Activated naive CD8-positive, alpha-beta T cell (primary cell): Measurements from ENCODE around the gene RNF126.
"Not testable (repeated sequence)": the region's sequence is repeated elsewhere in the genome, so short reads cannot be mapped to it uniquely, and the experiment has no call there.

Source experiments
- H3K27ac Mint-ChIP-seq: one replicate; pipeline ENCODE4 v1.8.0; 2021; ENCODE audit warnings: mixed read lengths
- H3K27me3 Mint-ChIP-seq: one replicate; pipeline ENCODE4 v1.8.0; 2021; ENCODE audit warnings: mixed read lengths
- H3K36me3 Mint-ChIP-seq: one replicate; pipeline ENCODE4 v1.8.0; 2021; ENCODE audit warnings: mixed read lengths
- H3K4me1 Mint-ChIP-seq: one replicate; pipeline ENCODE4 v1.8.0; 2021; ENCODE audit warnings: low read depth, mixed read lengths
- H3K4me3 Mint-ChIP-seq: one replicate; pipeline ENCODE4 v1.8.0; 2021; ENCODE audit warnings: mild to moderate bottlenecking, mixed read lengths
- H3K9me3 Mint-ChIP-seq: one replicate; pipeline ENCODE4 v1.8.0; 2021; ENCODE audit warnings: low read depth, mixed read lengths

Gene RNF126

DNA sequence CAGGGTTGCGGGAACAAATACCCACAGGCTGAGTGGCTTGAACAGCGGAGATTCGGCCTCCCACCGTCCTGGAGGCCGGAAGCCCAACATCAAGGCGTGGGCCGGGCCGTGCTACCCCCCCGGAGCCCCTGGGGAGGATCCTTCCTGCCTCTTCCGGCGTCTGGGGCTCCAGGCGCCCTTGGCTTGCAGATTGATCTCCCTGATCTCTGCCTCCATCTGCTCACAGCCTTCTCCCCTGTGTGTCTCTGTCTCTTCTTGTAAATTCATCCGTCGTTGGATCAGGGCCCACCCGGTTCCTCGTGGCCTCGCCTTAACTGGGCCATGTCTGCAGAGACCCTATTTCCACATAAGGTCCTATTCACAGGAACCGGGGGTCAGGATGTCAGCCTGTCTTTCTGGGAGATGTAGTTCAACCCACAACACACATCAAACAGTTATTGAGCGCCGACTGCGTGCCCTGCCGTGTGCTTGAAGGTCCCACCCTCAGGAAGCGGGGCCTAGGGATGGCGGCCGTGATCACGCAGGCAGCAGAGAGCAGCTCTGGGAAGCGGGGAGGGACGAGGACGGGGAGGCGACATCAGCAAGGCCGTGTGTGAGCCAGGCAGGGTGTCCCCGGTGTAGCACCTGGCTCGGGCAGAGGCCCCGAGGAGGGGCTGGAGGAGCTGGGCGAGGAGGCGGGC is 52.1 kb downstream of the RNF126 start:
- H3K27ac Mint-ChIP-seq = peak overlapping the region; percentile 94
- H3K9me3 Mint-ChIP-seq = no peaks in the 10 kb centered on the region
- no peaks in the 10 kb centered on the region for H3K27me3 Mint-ChIP-seq
- H3K36me3 Mint-ChIP-seq = peaks cover 2% of the 10 kb centered on the region
- H3K4me3 Mint-ChIP-seq = peak overlapping the region; percentile 95
- peaks cover 17% of the 10 kb centered on the region for H3K4me1 Mint-ChIP-seq

DNA sequence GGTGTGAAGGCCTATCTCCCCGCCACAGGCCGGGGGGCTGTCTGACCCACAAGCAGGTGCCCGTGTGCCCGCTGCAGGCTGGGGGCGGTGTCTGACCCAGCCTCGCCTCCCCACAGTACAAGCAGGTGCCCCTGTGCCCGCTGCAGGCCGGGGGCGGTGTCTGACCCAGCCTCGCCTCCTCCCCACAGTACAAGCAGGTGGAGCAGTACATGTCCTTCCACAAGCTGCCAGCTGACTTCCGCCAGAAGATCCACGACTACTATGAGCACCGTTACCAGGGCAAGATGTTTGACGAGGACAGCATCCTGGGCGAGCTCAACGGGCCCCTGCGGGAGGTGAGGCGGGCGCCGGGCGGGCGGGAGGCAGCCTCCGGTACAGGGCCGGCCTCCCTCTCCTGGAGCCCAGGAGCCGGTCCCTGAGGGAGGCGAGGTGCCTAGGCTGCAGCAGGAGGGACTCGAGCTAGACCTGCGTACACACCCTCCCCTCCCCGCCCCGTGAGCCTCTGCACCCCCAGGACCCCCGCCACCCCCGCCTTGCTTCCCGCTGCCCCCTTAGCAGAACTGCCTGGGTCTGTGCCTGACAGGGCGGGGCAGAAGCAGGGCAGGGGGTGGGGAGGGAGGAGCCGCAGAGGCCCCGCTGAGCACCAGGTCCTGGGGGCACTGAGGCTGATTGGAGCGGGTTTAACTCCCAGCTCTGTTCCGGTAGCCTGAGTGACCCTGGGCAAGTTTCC is 52.8 kb downstream of the RNF126 start:
- Mint-ChIP-seq H3K9me3 (no peaks in the 10 kb centered on the region), H3K36me3 (no peaks in the 10 kb centered on the region), H3K4me1 (peaks cover 13% of the 10 kb centered on the region), H3K27me3 (no peaks in the 10 kb centered on the region), H3K4me3 (peak overlapping the region; percentile 95), H3K27ac (peak overlapping the region; percentile 94)

DNA sequence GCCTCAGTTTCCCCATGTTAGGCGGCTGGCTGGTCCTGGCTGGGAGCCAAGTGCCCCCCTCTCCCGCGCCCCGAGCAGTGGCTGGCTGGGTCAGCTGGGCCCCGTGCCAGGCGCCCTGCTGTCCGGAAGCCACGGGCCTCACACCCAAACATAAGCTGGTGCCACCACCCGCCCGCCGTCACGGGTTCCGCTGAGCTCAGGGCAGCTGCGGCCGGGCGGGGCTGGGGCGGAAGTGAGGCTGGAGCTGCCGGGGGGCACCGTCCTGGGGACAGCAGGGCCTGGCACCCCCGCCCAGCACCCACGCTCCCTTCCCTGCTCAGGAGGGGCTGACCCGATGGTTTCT is 54.0 kb downstream of the RNF126 start:
- Mint-ChIP-seq H3K9me3 (no peaks in the 10 kb centered on the region), H3K36me3 (no peaks in the 10 kb centered on the region), H3K27ac (no peak overlapping the region), H3K27me3 (no peaks in the 10 kb centered on the region), H3K4me1 (peaks cover 13% of the 10 kb centered on the region), H3K4me3 (no peak overlapping the region)

DNA sequence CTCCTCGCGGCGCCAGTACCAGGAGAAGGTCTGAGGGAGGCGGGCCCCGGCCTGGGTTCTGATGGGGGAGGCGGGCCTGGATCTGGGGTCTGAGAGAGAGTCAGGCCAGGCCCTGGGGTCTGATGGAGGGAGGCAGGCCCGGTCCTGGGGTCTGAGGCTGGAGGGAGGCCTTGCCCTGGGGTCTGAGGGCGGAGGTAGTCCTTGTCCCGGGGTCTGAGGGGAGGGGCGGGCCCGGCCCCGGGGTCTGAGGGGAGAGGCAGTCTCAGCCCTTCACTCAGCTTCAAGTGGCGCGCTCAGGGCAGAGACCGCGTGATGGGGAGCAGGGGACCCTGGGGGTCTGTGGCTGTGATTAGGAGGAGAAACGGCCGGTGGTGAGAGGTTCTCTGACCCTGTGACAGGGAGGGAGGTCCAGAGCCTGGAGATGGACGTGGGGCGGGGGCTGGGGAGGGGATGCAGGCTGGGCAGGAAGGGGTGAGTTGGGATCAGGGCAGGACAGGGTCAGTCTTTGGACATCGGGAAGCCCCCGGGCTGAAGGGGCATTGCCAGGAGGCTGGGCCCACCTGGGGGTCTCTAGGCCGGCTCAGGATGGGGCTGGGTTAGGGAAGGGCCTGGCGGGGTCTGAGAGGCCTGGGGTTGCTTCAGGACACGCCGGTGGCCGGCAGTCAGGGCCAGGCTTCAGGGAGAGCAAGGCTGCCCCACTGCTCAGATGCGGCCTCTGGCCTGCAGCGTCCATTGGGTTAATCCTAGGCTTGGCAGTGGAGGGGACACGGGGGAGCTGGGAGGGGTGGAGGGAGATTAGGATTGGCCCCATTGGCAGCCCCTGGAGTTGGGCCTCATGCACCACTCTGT is 54.6 kb downstream of the RNF126 start:
- H3K9me3 Mint-ChIP-seq = no peaks in the 10 kb centered on the region
- H3K27me3 Mint-ChIP-seq = no peaks in the 10 kb centered on the region
- no peaks in the 10 kb centered on the region for H3K36me3 Mint-ChIP-seq
- peaks cover 13% of the 10 kb centered on the region for H3K4me1 Mint-ChIP-seq
- no peak overlapping the region for H3K27ac Mint-ChIP-seq
- H3K4me3 Mint-ChIP-seq = no peak overlapping the region

DNA sequence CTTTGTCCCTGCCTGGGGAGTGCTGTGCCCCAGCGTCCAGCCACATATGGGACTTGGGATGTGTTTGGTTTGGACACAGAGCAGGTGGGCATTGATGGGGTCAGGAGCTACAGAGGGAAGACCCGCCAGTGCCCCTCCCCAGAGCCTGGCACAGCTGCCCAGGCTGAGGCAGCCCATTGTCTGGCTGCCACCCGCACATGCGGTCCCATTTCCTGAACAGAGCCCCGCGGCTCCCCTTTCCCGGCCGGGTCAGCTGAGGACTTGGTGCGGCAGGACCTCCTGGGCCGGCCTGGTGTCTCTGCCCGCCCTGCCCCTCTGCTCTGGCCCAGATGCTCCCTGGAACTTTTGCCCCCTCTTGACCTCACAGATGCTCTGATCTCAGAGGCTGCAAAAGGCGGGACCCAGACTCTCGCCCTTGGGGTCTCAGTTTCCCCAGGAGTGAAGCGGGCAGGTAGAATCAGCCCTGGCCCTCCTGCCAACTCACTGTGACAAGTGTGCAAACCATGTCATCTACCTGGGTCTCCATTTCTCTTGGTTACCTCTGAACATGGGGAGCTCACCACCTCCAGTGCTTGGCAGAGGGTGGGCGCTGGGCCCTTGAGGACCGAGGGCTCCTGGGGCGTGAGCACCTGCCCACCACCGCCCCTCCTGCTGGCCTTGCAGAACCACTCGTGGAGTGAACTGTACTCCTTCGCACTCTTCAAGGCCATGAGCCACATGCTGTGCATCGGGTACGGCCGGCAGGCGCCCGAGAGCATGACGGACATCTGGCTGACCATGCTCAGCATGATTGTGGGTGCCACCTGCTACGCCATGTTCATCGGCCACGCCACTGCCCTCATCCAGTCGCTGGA is 55.5 kb downstream of the RNF126 start:
- no peaks in the 10 kb centered on the region for H3K27me3 Mint-ChIP-seq
- H3K27ac Mint-ChIP-seq = no peak overlapping the region
- H3K9me3 Mint-ChIP-seq = no peaks in the 10 kb centered on the region
- H3K36me3 Mint-ChIP-seq = no peaks in the 10 kb centered on the region
- H3K4me3 Mint-ChIP-seq = no peak overlapping the region
- peaks cover 13% of the 10 kb centered on the region for H3K4me1 Mint-ChIP-seq

DNA sequence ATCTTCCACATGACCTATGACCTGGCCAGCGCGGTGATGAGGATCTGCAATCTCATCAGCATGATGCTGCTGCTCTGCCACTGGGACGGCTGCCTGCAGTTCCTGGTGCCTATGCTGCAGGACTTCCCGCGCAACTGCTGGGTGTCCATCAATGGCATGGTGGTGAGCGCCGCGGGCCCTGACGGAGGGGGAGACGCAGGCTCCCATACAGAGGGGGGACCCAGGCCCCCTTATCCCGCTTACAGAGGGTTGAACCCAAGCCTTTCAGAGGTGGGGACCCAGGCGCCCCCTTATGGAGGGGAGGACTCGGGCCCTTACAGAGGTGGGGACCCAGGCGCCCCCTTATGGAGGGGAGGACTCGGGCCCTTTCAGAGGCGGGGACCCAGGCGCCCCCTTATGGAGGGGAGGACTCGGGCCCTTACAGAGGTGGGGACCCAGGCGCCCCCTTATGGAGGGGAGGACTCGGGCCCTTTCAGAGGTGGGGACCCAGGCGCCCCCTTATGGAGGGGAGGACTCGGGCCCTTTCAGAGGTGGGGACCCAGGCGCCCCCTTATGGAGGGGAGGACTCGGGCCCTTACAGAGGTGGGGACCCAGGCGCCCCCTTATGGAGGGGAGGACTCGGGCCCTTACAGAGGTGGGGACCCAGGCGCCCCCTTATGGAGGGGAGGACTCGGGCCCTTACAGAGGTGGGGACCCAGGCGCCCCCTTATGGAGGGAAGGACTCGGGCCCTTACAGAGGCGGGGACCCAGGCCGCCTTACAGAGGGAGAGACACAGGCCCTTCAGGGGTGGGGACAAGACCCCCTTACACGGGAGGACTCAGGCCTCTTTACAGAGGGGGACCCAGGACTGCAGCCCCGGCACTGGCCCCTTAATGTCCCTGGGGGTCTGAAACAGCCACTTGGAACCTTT is 57.7 kb downstream of the RNF126 start:
- not testable (repeated sequence) for H3K9me3 Mint-ChIP-seq, H3K27ac Mint-ChIP-seq, H3K4me3 Mint-ChIP-seq, H3K36me3 Mint-ChIP-seq, H3K27me3 Mint-ChIP-seq, H3K4me1 Mint-ChIP-seq

DNA sequence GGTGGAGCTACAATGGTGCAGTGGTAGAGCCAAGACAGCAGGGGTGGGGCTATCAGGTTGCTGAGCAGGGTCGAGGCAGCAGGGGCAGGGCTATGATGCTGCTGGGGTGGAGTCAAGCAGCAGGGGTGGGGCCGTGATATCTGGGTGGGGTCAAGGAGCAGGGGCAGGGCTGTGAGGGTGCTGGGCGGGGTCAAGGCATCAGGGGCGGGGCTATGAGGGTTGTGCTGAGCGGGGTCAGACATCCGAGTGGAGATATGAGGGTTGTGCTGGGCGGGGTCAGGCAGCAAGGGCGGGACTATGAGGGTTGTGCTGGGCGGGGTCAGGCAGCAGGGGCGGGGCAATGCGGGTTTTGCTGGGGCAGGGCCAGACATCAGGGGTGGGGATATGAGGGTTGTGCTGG is 58.7 kb downstream of the RNF126 start:
- no peaks in the 10 kb centered on the region for H3K27me3 Mint-ChIP-seq

DNA sequence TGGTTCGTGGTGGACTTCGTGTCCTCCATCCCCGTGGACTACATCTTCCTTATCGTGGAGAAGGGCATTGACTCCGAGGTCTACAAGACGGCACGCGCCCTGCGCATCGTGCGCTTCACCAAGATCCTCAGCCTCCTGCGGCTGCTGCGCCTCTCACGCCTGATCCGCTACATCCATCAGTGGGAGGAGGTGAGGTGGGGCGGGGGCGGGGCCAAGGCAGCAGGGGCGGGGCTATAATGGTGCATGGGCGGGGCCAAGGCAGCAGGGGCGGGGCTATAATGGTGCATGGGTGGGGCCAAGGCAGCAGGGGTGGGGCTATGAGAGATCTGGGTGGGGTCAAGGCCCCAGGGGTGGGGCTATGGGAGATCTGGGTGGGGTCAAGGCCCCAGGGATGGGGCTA is 59.2 kb downstream of the RNF126 start:
- H3K27ac Mint-ChIP-seq, H3K27me3 Mint-ChIP-seq, H3K4me1 Mint-ChIP-seq, H3K4me3 Mint-ChIP-seq, H3K36me3 Mint-ChIP-seq, H3K9me3 Mint-ChIP-seq: not testable (repeated sequence)

More for the DNA sequence above, 58.7 kb downstream of the RNF126 start:
- peaks cover 1% of the 10 kb centered on the region for H3K4me1 Mint-ChIP-seq
- no peak overlapping the region for H3K4me3 Mint-ChIP-seq
- H3K36me3 Mint-ChIP-seq = no peaks in the 10 kb centered on the region
- no peak overlapping the region for H3K27ac Mint-ChIP-seq
- no peaks in the 10 kb centered on the region for H3K9me3 Mint-ChIP-seq

DNA sequence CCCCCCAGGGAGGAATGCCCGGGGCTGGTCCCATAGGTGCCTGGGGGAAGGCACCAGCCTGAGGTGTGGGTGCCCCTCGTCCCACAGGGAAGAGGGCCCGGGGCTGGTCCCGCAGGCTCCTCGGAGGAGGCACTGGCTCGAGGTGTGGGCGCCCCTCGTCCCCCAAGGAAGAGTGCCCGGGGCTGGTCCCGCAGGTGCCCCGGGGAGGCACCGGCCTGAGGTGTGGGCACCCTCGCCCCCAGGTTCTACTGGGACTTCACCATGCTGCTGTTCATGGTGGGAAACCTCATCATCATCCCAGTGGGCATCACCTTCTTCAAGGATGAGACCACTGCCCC is 59.7 kb downstream of the RNF126 start:
- H3K36me3 Mint-ChIP-seq, H3K27ac Mint-ChIP-seq, H3K27me3 Mint-ChIP-seq: not testable (repeated sequence)

DNA sequence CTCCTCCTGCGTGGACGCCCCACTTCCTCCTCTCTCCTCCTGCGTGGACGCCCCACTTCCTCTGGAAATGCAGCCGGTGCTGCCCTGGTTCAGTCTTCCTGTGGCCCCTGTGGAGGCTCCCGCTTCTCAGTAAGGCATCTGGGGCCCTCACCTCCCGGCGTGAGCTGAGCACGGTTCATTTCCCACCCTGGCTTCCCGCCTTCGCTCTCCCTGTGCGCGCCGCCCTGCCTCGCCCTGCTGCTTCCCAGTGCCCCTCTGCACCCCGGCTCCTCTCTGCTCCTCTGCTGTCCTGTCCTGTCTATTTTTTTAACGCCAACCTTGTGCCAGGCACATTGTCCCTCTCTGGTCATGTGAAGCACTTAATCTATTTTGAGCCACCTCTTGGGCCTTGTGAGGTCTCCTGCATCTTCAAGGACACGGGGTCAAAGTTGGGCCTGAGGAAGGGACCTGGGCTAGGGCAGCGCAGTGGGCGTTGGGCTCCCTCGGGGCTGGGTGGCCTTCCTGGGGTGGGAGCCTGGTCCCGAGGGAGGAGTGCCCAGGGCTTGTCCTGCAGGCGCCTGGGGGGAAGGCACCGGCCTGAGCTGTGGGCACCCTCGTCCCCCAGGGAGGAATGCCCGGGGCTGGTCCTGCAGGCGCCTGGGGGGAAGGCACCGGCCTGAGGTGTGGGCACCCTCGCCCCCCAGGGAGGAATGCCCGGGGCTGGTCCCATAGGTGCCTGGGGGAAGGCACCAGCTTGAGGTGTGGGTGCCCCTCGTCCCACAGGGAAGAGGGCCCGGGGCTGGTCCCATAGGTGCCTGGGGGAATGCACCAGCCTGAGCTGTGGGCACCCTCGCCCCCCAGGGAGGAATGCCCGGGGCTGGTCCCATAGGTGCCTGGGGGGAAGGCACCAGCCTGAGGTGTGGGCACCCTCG is 60.4 kb downstream of the RNF126 start:
- Mint-ChIP-seq H3K27ac (no peak overlapping the region), H3K4me3 (no peak overlapping the region), H3K36me3 (no peaks in the 10 kb centered on the region), H3K4me1 (peaks cover 1% of the 10 kb centered on the region), H3K27me3 (no peaks in the 10 kb centered on the region), H3K9me3 (no peaks in the 10 kb centered on the region)

More for the DNA sequence above, 59.7 kb downstream of the RNF126 start:
- H3K4me1 Mint-ChIP-seq, H3K4me3 Mint-ChIP-seq, H3K9me3 Mint-ChIP-seq: not testable (repeated sequence)

DNA sequence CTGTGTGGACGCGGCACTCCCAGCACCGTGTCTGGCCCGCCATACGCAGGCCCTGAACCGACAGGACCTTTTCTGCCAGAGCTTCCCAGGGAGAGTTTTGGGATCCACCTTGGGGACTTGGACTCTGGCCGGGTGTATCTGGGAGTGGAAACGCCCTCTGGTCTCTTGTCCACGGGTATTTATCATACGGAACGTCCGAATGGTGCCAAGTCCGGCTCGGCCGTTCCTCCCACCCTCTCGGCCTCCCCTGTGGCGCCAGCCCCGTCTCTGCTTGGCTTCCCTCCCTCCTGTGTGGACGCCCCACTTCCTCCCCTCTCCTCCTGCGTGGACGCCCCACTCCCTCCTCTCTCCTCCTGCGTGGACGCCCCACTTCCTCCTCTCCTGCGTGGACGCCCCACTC is 61.2 kb downstream of the RNF126 start:
- H3K27ac Mint-ChIP-seq = no peak overlapping the region

DNA sequence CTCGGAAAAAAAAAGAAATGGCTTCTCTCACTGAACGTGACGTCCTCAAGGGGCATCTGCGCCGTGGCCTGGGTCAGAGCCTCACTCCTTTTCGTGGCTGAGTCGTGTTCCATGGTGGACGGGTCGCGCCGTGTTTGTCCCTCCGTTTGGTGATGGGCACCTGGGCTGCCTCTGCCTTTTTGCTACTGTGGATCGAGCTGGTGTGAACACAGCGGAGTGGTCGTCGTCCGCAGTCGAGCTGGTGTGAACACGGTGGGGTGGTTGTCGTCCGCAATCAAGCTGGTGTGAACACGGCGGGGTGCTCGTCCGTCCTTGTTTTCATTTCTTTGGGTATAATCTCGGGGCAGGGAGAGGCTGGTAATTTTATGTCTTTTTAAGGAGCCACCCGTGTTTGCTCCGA is 61.7 kb downstream of the RNF126 start:
- H3K36me3 Mint-ChIP-seq = no peaks in the 10 kb centered on the region
- no peaks in the 10 kb centered on the region for H3K27me3 Mint-ChIP-seq
- no peak overlapping the region for H3K27ac Mint-ChIP-seq
- H3K9me3 Mint-ChIP-seq = no peaks in the 10 kb centered on the region
- H3K4me1 Mint-ChIP-seq = no peaks in the 10 kb centered on the region
- H3K4me3 Mint-ChIP-seq = no peak overlapping the region

More for the DNA sequence above, 61.2 kb downstream of the RNF126 start:
- no peaks in the 10 kb centered on the region for H3K36me3 Mint-ChIP-seq
- no peak overlapping the region for H3K4me3 Mint-ChIP-seq
- no peaks in the 10 kb centered on the region for H3K4me1 Mint-ChIP-seq
- no peaks in the 10 kb centered on the region for H3K9me3 Mint-ChIP-seq
- no peaks in the 10 kb centered on the region for H3K27me3 Mint-ChIP-seq
